SIG-M5 treated with dmso at 0.1 percent for 504 hours (cell line): ENCODE measurements around the gene MOGAT1.
"Not testable (repeated sequence)": the region's sequence is repeated elsewhere in the genome, so short reads cannot be mapped to it uniquely, and the experiment has no call there.

Experiments used
- DNase-seq: peaks from one replicate; lab custom pipeline; 2025; ENCODE audit not compliant: unreplicated experiment; lab: John Stamatoyannopoulos, UW

MOGAT1 gene

GRCh38 chr2:222736924-222737323, 65.5 kb downstream of the MOGAT1 start:
- no peak for DNase-seq

DNA sequence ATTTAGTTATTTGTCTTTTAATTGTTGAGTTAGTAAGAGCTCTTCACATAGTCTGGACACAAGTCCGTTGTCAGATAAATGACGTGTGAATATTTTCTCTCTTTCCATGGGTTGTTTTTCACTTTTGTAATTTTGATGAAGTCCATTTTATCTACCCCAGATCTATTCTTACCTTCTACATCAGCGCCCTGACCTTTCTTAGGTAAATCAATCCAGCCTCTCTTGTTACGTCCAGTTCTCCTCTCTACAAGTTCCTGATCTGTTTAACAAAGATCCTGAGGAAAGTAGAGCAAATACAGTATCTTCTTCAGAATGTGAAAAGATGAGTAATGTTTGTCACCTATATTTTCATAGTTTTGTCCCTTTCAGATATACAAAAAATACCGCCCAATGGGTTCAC, 66.9 kb downstream of the MOGAT1 start:
- no peak for DNase-seq

GRCh38 chr2:222738809-222739208, 67.4 kb downstream of the MOGAT1 start:
- DNase-seq: no peak

- DNase-seq: no peak
These were observed 68.5 kb downstream of the MOGAT1 start for GRCh38 chr2:222739939-222740338.

GRCh38 chr2:222743251-222743812, 71.9 kb downstream of the MOGAT1 start:
- DNase-seq: peak; percentile 27

GRCh38 chr2:222745836-222746559, 74.5 kb downstream of the MOGAT1 start:
- DNase-seq: no peak

DNA sequence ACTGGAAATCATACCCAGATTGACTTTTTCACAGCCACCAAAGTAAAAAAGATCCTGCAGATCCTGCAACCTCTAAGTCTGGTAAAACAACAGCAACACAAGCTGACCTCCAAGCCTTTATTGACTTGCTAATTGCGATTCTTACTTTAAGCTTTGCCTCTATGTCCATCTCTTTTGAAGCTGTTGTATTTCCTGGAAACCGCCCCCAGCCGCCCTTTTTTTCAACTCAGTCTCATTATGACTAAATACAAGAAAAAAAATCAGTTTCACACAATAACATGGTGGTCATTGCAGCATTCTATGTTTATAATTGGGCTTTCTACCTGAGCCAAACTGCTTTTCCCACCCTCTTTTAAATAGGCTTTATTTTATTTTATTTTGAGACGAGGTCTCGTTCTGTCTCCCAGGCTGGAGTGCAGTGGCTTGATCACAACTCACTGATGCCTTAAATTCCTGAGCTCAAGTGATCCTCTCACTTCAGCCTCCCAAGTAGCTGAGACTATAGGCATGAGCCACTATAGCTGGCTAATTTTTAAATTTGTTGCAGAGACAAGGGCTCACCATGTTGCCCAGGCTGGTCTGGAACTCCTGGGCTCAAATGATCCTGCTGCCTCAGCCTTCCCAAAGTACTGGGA, 76.2 kb downstream of the MOGAT1 start:
- DNase-seq: no peak

DNA sequence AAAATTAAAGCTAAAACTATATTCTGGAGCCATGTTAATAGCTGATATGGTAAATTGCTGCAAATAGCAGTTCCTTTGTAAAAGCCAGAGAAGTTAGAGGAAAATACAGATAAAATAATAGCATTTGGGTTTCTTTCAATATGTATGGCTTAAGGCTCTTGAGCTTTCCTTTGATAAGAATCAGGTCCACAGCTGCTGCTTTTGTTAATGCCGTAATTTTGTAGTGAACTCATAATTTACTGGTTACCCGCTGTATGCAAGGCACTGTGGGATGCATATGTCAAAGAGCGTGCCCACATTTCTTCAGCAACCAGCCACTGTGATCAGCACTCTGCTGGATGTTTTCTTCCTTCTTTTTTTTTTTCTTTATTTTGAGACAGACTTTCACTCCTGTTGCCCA, 79.1 kb downstream of the MOGAT1 start:
- no peak for DNase-seq

- peak; percentile 57 for DNase-seq
These were observed 79.8 kb downstream of the MOGAT1 start for GRCh38 chr2:222751238-222751637.

- no peak for DNase-seq
These were observed 80.6 kb downstream of the MOGAT1 start for GRCh38 chr2:222751821-222752719.

- no peak for DNase-seq
These were observed 81.3 kb downstream of the MOGAT1 start for GRCh38 chr2:222752746-222753145.

GRCh38 chr2:222753251-222753824, 81.9 kb downstream of the MOGAT1 start:
- no peak for DNase-seq

GRCh38 chr2:222754324-222754930, 83.0 kb downstream of the MOGAT1 start:
- no peak for DNase-seq

GRCh38 chr2:222755593-222755992, 84.1 kb downstream of the MOGAT1 start:
- not testable (repeated sequence) for DNase-seq

GRCh38 chr2:222756362-222756831, 84.9 kb downstream of the MOGAT1 start:
- DNase-seq: no peak

- no peak for DNase-seq
These were observed 85.6 kb downstream of the MOGAT1 start for GRCh38 chr2:222756951-222757650.
